Karpas-422 (cell line): Measurements from ENCODE around the gene CEPT1. TPM values are rescaled to one million over a fixed set of nuclear protein-coding genes. Genes with fewer than 3 reads are reported as not detected.

ENCODE experiments used
- DNase-seq: peaks from one replicate; pipeline ENCODE4 v3.0.0-alpha.2; 2015
- H2AFZ ChIP-seq: fragments of 200-600 bp; sonication (generic); 2 replicates; pipeline ENCODE4 v1.6.1; 2014; ENCODE audit warnings: antibody characterized with exemption, low read length, mixed read lengths
- H3K27ac ChIP-seq: fragments of 200-600 bp; sonication (generic); 2 replicates; pipeline ENCODE4 v1.5.1; 2014; ENCODE audit warnings: mild to moderate bottlenecking, low read length, moderate library complexity
- H3K27me3 ChIP-seq: fragments of 200-600 bp; sonication (generic); 2 replicates; pipeline ENCODE4 v1.6.1; 2014; ENCODE audit warnings: low read length, mixed read lengths
- H3K36me3 ChIP-seq: fragments of 200-600 bp; sonication (generic); 2 replicates; pipeline ENCODE4 v1.6.1; 2014; ENCODE audit warnings: low read length, mixed read lengths; ENCODE audit not compliant: insufficient read depth
- H3K4me1 ChIP-seq: fragments of 200-600 bp; sonication (generic); 2 replicates; pipeline ENCODE4 v1.6.1; 2014; ENCODE audit warnings: mild to moderate bottlenecking, low read length, mixed read lengths
- H3K4me2 ChIP-seq: fragments of 200-600 bp; sonication (generic); 2 replicates; pipeline ENCODE4 v1.6.1; 2014; ENCODE audit warnings: low read length, low read depth, mild to moderate bottlenecking; ENCODE audit not compliant: poor library complexity, severe bottlenecking
- H3K4me3 ChIP-seq: fragments of 200-600 bp; sonication (generic); 2 replicates; pipeline ENCODE4 v1.5.1; 2014; ENCODE audit warnings: mild to moderate bottlenecking, antibody characterized with exemption, low read length, mixed read lengths
- H3K79me2 ChIP-seq: fragments of 200-600 bp; sonication (generic); 2 replicates; pipeline ENCODE4 v1.6.1; 2014; ENCODE audit warnings: mild to moderate bottlenecking, low read length, mixed read lengths
- H3K9ac ChIP-seq: fragments of 200-600 bp; sonication (generic); 2 replicates; pipeline ENCODE4 v1.6.0; 2014; ENCODE audit warnings: low read length
- H3K9me2 ChIP-seq: fragments of 200-600 bp; sonication (generic), shearing (Covaris generic); replicated peaks from 2 replicates; pipeline ENCODE4 v1.6.0; 2014; ENCODE audit warnings: mild to moderate bottlenecking, low read length, moderate library complexity; ENCODE audit not compliant: insufficient read depth
- H3K9me3 ChIP-seq: fragments of 300-700, 200-600 bp; sonication (generic); 2 replicates; pipeline ENCODE4 v1.6.1; 2014; ENCODE audit warnings: low read length, mixed read lengths
- H4K20me1 ChIP-seq: fragments of 200-600 bp; sonication (generic); 2 replicates; pipeline ENCODE4 v1.6.1; 2014; ENCODE audit warnings: mild to moderate bottlenecking, antibody characterized with exemption, low read length, low read depth; ENCODE audit not compliant: insufficient read depth
- total RNA-seq: library from RNA; depleted of rRNA; stranded (reverse); fragments of >200 nt; shearing (Covaris generic); gene quantifications from 2 replicates; pipeline ENCODE4 v1.2.3, GENCODE V29; 2014; ENCODE audit warnings: low replicate concordance

Gene CEPT1
- total RNA-seq, 1 experiment from 2014 or later = 136 TPM

DNA sequence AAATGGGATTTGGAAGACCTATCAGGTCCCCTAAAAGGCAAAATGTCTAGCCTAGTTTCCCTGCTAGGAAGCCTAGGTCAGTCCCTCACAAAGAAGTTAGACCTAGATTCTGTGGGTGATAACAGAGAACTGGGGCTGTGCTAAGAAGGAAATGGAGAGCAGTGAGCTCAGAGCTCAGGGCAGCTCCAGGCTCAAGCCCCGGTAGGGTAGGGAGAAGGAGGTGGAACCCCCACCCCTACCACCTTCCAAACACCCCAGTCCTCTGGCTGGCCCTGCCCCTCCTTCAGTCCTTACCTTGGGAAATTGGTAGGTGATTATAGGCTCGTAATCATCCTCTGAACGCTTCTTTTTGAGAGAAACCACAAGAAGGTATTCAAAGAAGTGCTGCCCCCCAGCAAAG, 59.3 kb downstream of the CEPT1 start:
- Histone ChIP-seq H3K36me3 (peaks cover 16% of the 10 kb centered on the region; the same call in 1 of the 2 replicates), H3K4me1 (peaks cover 55% of the 10 kb centered on the region), H3K4me2 (no peak overlapping the region), H3K4me3 (no peak overlapping the region), H3K27me3 (no peaks in the 10 kb centered on the region), H2AFZ (no peak overlapping the region), H3K9ac (no peak overlapping the region), H3K27ac (peak overlapping the region; percentile 68), H4K20me1 (no peaks in the 10 kb centered on the region), H3K9me2 (no peaks in the 10 kb centered on the region), H3K9me3 (no peaks in the 10 kb centered on the region), H3K79me2 (peaks cover 34% of the 10 kb centered on the region)
- no peak for DNase-seq

DNA sequence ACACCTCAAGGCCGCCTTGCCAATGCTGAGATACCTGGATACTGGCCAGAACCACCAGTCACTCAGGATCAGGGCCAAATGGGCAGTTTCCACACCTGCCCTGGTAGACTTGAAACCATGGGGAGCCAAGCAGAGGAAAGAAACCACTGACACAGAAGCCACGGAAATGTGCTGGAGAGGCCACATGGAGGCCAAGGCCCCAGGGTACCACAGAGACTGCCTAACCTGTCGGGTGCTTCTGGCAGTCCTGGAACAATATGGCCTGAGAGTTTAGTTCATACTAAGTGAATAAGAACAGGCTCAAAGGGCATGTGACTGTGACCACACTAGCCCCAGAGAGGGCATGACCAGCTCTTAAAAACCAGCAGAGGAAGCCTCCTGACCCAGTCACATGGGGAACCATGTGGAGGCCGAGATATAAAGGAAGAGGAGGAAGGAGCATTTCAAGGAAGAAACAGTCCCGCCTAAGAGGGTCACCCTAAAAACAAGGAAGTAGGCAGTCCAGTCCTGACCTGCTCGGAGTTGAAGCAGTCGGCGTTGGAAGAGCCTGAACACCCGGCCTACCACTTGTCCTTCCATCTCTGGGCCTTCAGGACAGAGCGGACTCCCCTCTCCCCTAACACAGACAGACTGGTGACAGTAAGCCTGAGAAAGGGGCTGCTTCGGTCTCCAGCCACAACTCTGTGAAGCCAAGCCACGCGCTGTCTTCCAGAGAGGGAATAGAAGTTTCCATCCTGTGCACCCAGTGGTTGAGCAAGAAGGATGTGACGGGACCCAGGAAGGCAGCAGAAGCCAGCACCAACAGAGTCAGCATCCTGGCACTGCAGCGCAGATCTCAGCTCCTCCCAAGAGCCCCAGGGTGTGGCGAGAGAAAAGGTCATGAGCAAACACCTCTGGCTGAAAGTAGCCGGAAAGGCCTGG, 60.1 kb downstream of the CEPT1 start, which contains the start of gene DENND2D:
TSS of gene DENND2D (minus strand) at position 766 of the 921 bp plus-strand sequence. CDS start at position 579, 187 bp downstream.
- Histone ChIP-seq H3K9me2 (no peaks in the 10 kb centered on the region), H3K79me2 (peaks cover 34% of the 10 kb centered on the region), H3K36me3 (peaks cover 16% of the 10 kb centered on the region; the same call in 1 of the 2 replicates), H3K9me3 (no peaks in the 10 kb centered on the region), H3K4me2 (no peak within 1 kb of the TSS), H3K4me1 (peaks cover 63% of the 10 kb centered on the region), H3K27me3 (no peaks in the 10 kb centered on the region), H4K20me1 (no peaks in the 10 kb centered on the region), H3K4me3 (no peak within 1 kb of the TSS), H2AFZ (no peak within 1 kb of the TSS), H3K27ac (peak within 1 kb of the TSS; percentile 88), H3K9ac (no peak within 1 kb of the TSS)
- DNase-seq = no peak

DNA sequence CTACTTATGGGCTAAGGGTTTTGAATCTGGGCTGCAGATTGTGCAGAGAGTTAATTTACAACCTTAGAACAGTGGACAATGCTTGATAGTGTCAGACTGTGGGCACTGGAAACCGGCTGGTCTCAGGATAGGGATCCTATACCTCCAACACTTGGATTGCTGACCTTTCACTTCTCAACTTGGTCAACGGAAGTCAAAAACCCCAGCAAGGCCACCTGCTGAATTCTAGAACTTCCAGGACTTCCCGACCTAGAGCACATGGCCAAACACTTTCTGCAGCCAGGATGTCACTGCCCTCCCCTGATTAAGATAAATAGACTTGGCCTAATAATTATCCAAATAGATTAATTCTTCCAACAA, 60.8 kb downstream of the CEPT1 start:
- Histone ChIP-seq H3K27me3 (no peaks in the 10 kb centered on the region), H3K4me3 (no peak overlapping the region), H3K9me3 (no peaks in the 10 kb centered on the region), H3K9ac (no peak overlapping the region), H2AFZ (no peak overlapping the region), H3K79me2 (peaks cover 34% of the 10 kb centered on the region), H3K4me2 (no peak overlapping the region), H4K20me1 (no peaks in the 10 kb centered on the region), H3K27ac (peak overlapping the region; percentile 88), H3K4me1 (peaks cover 70% of the 10 kb centered on the region), H3K36me3 (peaks cover 16% of the 10 kb centered on the region; the same call in 1 of the 2 replicates), H3K9me2 (no peaks in the 10 kb centered on the region)
- no peak for DNase-seq

DNA sequence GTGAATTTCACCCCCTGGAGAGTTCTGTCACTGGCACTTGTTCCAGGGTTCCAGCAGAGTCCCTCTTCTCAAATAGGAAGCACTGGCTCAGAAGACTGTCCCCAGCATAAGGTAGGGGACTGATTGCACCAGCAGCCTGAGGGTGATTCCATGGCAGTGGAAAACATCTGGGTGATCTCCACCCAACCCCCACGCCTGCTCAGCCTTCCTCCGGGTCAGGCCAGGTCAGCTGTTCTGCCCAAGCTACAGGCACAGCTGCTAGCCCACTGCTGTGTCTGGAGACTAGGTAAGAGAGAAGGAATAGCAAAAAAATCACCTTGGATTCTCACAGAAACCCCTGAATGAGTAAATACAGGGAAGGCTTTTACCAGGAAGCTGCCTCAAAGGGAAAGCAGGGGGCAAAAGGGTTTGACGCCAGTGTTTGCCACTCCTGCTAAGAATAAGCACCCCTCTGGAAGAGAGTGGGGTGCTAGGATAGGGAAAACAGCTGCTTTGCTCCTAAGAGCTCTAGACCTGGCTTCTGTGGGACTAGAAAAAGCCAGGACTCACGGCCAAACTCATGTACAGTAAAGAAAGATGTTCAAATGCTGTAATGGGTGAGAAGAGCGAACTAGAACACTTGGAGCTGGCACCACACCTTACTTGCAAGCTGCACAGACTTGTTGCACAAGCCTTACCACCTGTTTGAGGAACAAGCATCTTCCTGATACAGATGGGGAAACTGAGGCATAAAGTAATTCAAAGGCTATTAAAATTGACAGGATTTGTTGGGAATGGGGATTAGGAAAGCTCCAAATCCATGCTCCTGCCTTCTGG, 61.5 kb downstream of the CEPT1 start:
- H3K9ac ChIP-seq = no peak overlapping the region
- H3K27ac ChIP-seq = peak overlapping the region; percentile 88
- H3K4me3 ChIP-seq = no peak overlapping the region
- H3K27me3 ChIP-seq = no peaks in the 10 kb centered on the region
- no peak overlapping the region for H3K4me2 ChIP-seq
- H2AFZ ChIP-seq = no peak overlapping the region
- H3K4me1 ChIP-seq = peaks cover 68% of the 10 kb centered on the region
- peak; percentile 44 for DNase-seq
- no peaks in the 10 kb centered on the region for H3K9me2 ChIP-seq
- peaks cover 34% of the 10 kb centered on the region for H3K79me2 ChIP-seq
- peaks cover 12% of the 10 kb centered on the region; the same call in 1 of the 2 replicates for H3K36me3 ChIP-seq
- no peaks in the 10 kb centered on the region for H4K20me1 ChIP-seq
- no peaks in the 10 kb centered on the region for H3K9me3 ChIP-seq

DNA sequence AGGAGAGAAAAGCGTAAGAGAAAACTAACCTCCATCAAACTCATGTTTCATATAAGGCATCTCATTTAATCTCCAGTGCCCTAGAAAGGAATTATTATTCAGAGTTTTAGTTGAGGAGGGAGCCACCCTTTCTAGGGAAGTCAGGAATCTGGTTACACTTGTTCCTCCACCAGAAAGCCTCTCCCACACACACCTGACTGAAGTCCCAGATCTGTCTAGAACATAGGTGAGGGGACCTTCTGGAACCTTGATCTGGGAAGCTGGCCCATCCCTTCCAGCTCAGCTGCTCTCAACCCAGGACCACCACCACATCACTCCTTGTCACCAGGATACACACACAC, 62.3 kb downstream of the CEPT1 start:
- Histone ChIP-seq H3K9ac (peak overlapping the region; percentile 94; the same call in 1 of the 2 replicates), H3K79me2 (peaks cover 34% of the 10 kb centered on the region), H3K4me1 (peaks cover 59% of the 10 kb centered on the region)

DNA sequence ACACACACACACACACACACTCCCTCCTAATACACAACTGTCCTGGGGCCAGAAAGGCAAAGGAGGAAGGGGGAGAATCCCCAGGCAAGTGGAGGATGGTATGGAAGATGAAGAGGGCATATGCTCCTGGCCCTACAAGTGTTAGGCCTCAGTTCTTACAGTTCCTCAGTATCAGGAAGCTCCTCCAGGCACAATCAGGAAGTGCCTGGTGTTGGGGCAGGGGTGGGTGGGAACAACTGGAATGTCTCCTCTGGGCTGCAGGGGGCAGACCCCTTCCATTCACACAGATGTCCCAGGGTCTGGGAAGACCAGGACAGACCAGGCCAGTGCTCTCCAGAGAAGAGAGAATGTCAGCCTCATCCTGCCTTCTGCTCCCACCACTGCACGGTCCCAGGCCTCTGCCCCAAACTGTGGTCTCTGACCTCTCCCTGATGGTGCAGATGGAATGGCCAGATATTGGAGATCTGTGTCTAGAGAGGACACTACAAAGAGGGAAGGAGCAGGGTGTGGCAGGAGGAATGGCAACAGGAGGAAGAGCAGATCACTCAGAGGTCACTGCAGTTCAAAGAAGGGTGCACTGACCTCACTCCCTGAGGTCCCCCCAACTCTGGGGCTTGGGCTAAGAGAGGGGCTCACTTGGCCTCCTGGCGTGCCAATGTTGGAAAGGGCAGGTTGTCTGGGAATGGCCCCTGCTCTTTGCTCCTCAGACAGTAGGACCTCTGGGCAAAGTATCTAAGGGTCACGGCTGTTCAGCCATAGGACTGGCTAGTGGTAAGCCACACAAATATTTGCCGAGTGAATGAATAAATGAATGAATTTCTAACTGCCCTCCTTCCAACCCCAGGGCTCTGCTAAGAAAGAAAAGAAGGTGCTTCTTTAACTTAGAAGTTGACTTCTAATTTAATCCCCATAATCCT, 62.9 kb downstream of the CEPT1 start:
- Histone ChIP-seq H3K9me2 (no peaks in the 10 kb centered on the region), H3K9me3 (no peaks in the 10 kb centered on the region), H3K79me2 (peaks cover 34% of the 10 kb centered on the region), H3K4me2 (peak overlapping the region; percentile 98), H4K20me1 (no peaks in the 10 kb centered on the region), H2AFZ (no peak overlapping the region), H3K9ac (peak overlapping the region; percentile 94), H3K27me3 (no peaks in the 10 kb centered on the region), H3K36me3 (peaks cover 3% of the 10 kb centered on the region; the same call in 1 of the 2 replicates), H3K4me1 (peaks cover 53% of the 10 kb centered on the region), H3K4me3 (peak overlapping the region; percentile 74), H3K27ac (peak overlapping the region; percentile 88)
- peak; percentile 43 for DNase-seq

More for the DNA sequence above, 62.3 kb downstream of the CEPT1 start:
- H3K4me2 ChIP-seq = peak overlapping the region; percentile 98
- H2AFZ ChIP-seq = no peak overlapping the region
- peak; percentile 40 for DNase-seq
- no peaks in the 10 kb centered on the region for H3K9me3 ChIP-seq
- H3K9me2 ChIP-seq = no peaks in the 10 kb centered on the region
- no peaks in the 10 kb centered on the region for H4K20me1 ChIP-seq
- H3K27me3 ChIP-seq = no peaks in the 10 kb centered on the region
- peaks cover 7% of the 10 kb centered on the region; the same call in 1 of the 2 replicates for H3K36me3 ChIP-seq
- peak overlapping the region; percentile 88 for H3K27ac ChIP-seq
- H3K4me3 ChIP-seq = peak overlapping the region; percentile 2; the same call in 1 of the 2 replicates

DNA sequence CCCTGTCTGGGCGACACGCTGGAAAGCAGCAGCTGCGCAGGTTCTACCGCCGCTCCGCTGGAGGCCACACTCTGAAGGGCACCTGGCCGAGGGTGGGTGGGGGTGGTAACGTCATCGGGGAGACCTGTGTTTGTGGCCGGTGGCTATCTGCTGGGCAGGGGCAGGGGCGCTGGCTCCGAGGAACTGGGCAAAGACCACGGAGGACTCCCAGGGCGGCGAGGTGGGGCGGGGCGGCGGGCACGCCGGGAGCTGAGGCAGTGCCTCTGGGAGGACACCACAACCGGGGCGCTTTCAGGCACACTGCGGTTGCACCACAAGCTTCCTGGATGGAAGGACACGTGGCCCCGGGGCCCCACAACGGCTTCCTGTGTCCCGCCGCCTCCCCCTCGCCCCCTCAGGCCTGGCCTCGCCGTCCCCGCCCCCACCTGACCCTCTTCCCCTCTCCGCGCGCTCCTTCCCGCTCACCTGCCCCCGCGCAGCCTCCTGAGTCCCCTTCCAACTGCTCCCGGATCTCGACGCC, 63.7 kb downstream of the CEPT1 start:
- Histone ChIP-seq H3K36me3 (no peaks in the 10 kb centered on the region), H3K4me3 (peak overlapping the region; percentile 74), H3K79me2 (peaks cover 34% of the 10 kb centered on the region), H3K27me3 (no peaks in the 10 kb centered on the region), H3K9me2 (no peaks in the 10 kb centered on the region), H4K20me1 (no peaks in the 10 kb centered on the region), H3K9me3 (no peaks in the 10 kb centered on the region), H3K4me1 (peaks cover 47% of the 10 kb centered on the region), H3K27ac (peak overlapping the region; percentile 88), H3K4me2 (peak overlapping the region; percentile 98), H2AFZ (no peak overlapping the region), H3K9ac (peak overlapping the region; percentile 94)
- peak; percentile 96 for DNase-seq
